HFFc6 (cell line): ENCODE measurements around the gene TNK1. TPM values are rescaled to one million over a fixed set of nuclear protein-coding genes. Genes with fewer than 3 reads are reported as not detected.

Source experiments
- DNase-seq: peaks from one replicate; pipeline ENCODE4 v3.0.0-alpha.2; 2018
- H3K27ac Mint-ChIP-seq: 2 replicates; pipeline ENCODE4 v1.8.0; 2020; ENCODE audit warnings: mild to moderate bottlenecking, mixed read lengths
- H3K27me3 Mint-ChIP-seq: 2 replicates; pipeline ENCODE4 v1.8.0; 2021; ENCODE audit warnings: mild to moderate bottlenecking, moderate library complexity, mixed read lengths; ENCODE audit not compliant: insufficient read depth
- H3K36me3 Mint-ChIP-seq: 2 replicates; pipeline ENCODE4 v1.8.0; 2021; ENCODE audit warnings: low read depth, mixed read lengths
- H3K4me1 Mint-ChIP-seq: 2 replicates; pipeline ENCODE4 v1.8.0; 2020; ENCODE audit warnings: low read depth, mixed read lengths
- H3K4me3 Mint-ChIP-seq: 2 replicates; pipeline ENCODE4 v1.8.0; 2020; ENCODE audit warnings: mild to moderate bottlenecking, moderate library complexity, mixed read lengths
- H3K9me3 Mint-ChIP-seq: 2 replicates; pipeline ENCODE4 v1.8.0; 2020; ENCODE audit warnings: mild to moderate bottlenecking, mixed read lengths
- total RNA-seq, 6 experiments: library from RNA; stranded (reverse); fragmentation: NEBNext Ultra II Directional; extraction: Animal tissue kit (Norgen Biotek cat#: 25700); gene quantifications; 2 replicates in 1 of 6; 3 replicates in 5 of 6; pipeline ENCODE4 v1.2.3, GENCODE V29; 2021
- TF ChIP-seq, protein P1 (sequence below): fragments of 200-600 bp; sonication (generic); IDR thresholded peaks from 2 replicates; pipeline ENCODE4 v1.5.0; 2021; ENCODE audit warnings: antibody characterized with exemption, mild to moderate bottlenecking

Gene TNK1
- total RNA-seq, 6 experiments from 2014 or later = 0.20 to 0.41 (median 0.26) TPM

DNA sequence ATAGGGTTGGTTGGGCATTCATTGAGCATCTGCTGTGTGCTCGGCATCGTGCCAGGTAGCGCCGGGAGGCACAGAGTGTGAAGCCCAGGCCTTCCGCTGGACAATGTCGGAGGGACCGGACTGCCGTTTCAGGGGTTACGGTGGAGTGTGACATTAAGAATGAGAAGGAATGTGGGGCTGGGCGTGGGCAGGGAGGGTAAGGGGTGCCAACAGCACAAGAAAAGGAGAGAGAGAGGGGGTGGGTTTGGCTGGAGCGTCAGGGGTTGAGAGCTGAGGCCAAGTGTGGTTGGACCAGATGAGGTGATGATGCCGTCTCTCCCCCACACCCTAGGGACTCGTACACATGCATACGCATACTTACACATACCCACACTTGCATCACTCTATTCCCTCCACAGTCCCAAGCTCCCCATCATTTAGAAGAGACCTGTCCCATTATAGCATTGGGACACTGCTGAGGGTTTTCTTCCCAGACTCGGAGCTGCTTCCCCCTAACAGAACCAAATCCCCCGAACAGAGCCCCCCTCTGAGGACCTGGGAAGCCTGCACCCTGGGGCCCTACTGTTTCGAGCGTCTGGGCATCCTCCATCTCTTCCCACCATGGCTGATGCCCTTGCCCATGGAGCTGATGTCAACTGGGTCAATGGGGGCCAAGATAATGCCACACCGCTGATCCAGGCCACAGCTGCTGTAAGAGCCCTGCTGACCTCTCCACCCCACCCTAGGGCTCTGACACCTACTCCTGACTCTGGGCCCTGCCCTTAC, 32.2 kb upstream of the TNK1 start:
- no peaks in the 10 kb centered on the region for H3K36me3 Mint-ChIP-seq
- H3K9me3 Mint-ChIP-seq = no peaks in the 10 kb centered on the region
- H3K4me3 Mint-ChIP-seq = no peak overlapping the region
- peaks cover 7% of the 10 kb centered on the region for H3K27me3 Mint-ChIP-seq
- TF ChIP-seq, protein P1, sequence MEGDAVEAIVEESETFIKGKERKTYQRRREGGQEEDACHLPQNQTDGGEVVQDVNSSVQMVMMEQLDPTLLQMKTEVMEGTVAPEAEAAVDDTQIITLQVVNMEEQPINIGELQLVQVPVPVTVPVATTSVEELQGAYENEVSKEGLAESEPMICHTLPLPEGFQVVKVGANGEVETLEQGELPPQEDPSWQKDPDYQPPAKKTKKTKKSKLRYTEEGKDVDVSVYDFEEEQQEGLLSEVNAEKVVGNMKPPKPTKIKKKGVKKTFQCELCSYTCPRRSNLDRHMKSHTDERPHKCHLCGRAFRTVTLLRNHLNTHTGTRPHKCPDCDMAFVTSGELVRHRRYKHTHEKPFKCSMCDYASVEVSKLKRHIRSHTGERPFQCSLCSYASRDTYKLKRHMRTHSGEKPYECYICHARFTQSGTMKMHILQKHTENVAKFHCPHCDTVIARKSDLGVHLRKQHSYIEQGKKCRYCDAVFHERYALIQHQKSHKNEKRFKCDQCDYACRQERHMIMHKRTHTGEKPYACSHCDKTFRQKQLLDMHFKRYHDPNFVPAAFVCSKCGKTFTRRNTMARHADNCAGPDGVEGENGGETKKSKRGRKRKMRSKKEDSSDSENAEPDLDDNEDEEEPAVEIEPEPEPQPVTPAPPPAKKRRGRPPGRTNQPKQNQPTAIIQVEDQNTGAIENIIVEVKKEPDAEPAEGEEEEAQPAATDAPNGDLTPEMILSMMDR = no peak
- no peak for DNase-seq
- H3K27ac Mint-ChIP-seq = no peak overlapping the region; the same call in 1 of the 2 replicates
- peaks cover 31% of the 10 kb centered on the region for H3K4me1 Mint-ChIP-seq

DNA sequence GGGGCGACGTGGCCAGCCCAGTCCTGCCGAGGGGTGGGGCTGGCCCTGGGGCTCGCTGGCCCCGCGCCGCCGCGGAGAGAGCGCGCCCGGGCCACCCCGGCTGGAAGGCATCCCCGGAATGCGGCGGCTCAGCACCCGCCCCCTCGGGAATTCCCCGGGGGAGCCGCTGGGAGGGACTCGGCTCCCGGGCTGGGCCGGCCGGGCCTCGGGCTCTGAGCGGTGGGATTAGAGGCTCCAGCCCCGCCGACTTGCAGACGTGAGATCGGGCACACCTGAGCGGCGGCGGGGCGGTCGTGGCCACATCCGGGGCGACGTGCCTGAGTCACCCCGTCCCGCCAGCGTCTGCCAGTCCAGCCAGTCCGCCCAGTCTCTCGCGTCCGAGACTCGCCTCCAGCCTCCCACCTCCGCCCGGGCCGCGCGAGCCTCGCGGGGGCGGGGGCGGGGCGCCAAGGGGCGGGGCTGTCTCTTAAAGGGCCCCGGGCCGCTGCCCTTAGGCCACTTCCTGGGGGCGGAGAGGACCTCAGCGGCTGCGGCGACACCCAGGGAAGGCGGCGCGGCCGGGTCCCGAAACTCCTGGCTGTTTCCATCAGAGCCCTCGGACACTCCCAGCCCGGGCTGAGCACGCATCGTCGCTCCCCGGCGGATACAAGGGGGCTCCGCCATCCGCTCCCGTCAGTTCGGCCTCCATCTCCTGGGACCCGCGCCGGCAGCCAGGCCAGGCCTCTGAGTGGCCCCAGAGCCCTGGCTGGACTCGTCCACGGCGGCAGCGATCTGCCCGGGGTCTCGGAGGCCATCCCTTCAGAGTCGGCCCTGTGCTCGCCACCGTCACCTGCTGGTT, 29.0 kb upstream of the TNK1 start, which contains the start of gene KCTD11:
Gene KCTD11, plus strand, starts transcription at position 498 of the 838 bp plus-strand sequence.
- H3K4me3 Mint-ChIP-seq = peak within 1 kb of the TSS; percentile 93
- TF ChIP-seq, protein P1 = peak; percentile 83; the same call in 1 of the 2 replicates
- H3K27me3 Mint-ChIP-seq = peaks cover 2% of the 10 kb centered on the region; the same call in 1 of the 2 replicates
- no peaks in the 10 kb centered on the region for H3K9me3 Mint-ChIP-seq
- peaks cover 53% of the 10 kb centered on the region for H3K4me1 Mint-ChIP-seq
- peak within 1 kb of the TSS; percentile 97 for H3K27ac Mint-ChIP-seq
- peak; percentile 91 for DNase-seq
- no peaks in the 10 kb centered on the region for H3K36me3 Mint-ChIP-seq

DNA sequence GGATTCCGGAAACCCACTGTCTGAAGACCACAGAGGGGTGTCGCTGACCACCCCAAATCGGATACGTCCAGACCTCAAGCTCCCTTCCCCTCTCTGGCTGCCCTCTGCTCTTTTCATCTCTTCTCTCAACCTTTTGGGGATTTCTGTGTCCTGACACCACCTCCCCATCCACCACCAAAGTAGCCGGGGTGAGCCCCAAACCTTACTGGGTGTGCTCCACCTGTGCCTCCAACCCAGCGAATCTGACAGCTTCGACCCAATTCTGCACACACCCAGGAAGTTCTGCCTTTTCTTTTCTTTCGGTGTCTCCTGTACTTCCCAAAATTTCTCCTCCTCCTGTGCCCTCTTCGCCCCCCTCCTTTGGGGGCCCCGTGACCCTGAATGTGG, 28.4 kb upstream of the TNK1 start:
- Mint-ChIP-seq H3K27ac (peak overlapping the region; percentile 93), H3K4me3 (peak overlapping the region; percentile 91), H3K36me3 (no peaks in the 10 kb centered on the region), H3K9me3 (no peaks in the 10 kb centered on the region), H3K4me1 (peaks cover 53% of the 10 kb centered on the region), H3K27me3 (peaks cover 2% of the 10 kb centered on the region; the same call in 1 of the 2 replicates)
- DNase-seq = no peak
- TF ChIP-seq, protein P1 = no peak; the same call in none of the 2 replicates

DNA sequence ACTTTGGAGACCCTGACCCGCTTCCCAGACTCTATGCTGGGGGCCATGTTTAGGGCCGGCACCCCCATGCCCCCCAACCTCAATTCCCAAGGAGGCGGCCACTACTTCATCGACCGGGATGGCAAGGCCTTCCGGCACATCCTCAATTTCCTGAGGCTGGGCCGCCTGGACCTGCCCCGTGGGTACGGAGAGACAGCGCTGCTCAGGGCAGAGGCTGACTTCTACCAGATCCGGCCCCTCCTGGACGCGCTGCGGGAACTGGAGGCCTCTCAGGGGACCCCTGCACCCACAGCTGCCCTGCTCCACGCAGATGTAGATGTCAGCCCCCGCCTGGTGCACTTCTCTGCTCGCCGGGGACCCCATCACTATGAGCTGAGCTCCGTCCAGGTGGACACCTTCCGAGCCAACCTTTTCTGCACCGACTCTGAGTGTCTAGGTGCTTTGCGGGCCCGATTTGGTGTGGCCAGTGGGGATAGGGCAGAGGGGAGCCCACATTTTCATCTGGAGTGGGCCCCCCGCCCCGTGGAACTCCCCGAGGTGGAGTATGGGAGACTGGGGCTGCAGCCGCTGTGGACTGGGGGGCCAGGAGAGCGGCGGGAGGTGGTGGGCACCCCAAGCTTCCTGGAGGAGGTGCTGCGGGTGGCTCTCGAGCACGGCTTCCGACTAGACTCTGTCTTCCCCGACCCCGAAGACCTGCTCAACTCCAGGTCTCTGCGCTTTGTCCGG, 27.8 kb upstream of the TNK1 start:
- peaks cover 53% of the 10 kb centered on the region for H3K4me1 Mint-ChIP-seq
- TF ChIP-seq, protein P1 = no peak
- H3K36me3 Mint-ChIP-seq = no peaks in the 10 kb centered on the region
- peak overlapping the region; percentile 91 for H3K4me3 Mint-ChIP-seq
- peak overlapping the region; percentile 93 for H3K27ac Mint-ChIP-seq
- H3K27me3 Mint-ChIP-seq = peaks cover 2% of the 10 kb centered on the region; the same call in 1 of the 2 replicates
- H3K9me3 Mint-ChIP-seq = no peaks in the 10 kb centered on the region
- DNase-seq = no peak

DNA sequence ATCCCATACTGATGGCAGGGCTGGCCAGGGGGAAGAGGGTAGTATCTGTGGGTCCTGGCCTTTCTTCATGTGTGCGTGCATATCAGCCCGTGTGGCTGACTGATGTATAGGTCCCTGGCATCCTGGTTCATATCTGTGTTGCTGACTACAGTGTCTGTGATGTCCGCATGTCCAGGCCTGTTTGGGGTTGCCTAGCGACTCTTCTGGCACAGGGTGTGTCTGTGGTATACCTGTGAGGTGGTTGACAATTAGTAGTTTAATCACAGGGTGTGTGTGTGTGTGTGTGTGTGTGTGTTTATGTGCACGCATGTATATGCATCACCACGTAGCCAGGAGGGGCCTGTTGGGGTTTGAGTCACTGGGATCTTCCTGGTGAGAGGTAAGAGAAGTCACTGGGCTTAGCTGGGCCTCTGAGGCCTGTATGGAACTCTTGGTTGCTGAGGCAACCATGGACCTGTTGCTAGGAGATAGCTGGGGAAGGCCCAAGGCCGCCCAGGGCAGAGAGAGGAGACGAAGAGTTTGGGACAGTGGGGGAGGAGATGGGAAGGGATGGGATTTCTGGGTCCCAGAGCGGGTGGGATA, 26.5 kb upstream of the TNK1 start:
- TF ChIP-seq, protein P1 = no peak
- Mint-ChIP-seq H3K36me3 (no peaks in the 10 kb centered on the region), H3K27ac (peak overlapping the region; percentile 79), H3K4me1 (peaks cover 42% of the 10 kb centered on the region), H3K4me3 (peak overlapping the region; percentile 73), H3K27me3 (0 out of 2 replicates have a peak, but pooled peaks cover 2% of the 10 kb centered on the region), H3K9me3 (no peaks in the 10 kb centered on the region)
- DNase-seq = peak; percentile 74
